ENCODE results near the gene SPRN.

The SPRN gene

GRCh38 chr10:133421336-133422222 is 2.8 kb downstream of the SPRN start:
- no peaks in the 10 kb centered on the region for H3K9me3 ChIP-seq (ENCODE audit: control extremely low read depth in 1 of 5, control insufficient read depth in 4 of 5, insufficient read depth in 2 of 5, low read depth in 1 of 5, low read length in 4 of 5)
- no peak for DNase-seq
- ChIA-PET CTCF (interaction anchor here (0.8 kb wide), 1 partner anchor 9 kb away, joined by 3 read pairs; no protein-coding TSS in a partner anchor), POLR2A (interaction anchor here (0.6 kb wide), 1 partner anchor 30 kb away, joined by 6 read pairs; no protein-coding TSS in a partner anchor)
- 92% methylated on average over 15 of the region's 17 CpGs for WGBS (ENCODE audit: insufficient coverage)
- H3K4me3 ChIP-seq (ENCODE audit: control insufficient read depth in 1 of 7, extremely low read depth in 1 of 7, insufficient read depth in 4 of 7, low read depth in 2 of 7, low read length in 6 of 7) = no peak overlapping the region
- H3K36me3 ChIP-seq (ENCODE audit: control insufficient read depth in 4 of 4, insufficient read depth in 4 of 4, low read length in 3 of 4) = peaks cover 0 to 34% (median 15%) of the 10 kb centered on the region in 4 experiments
- H3K27me3 ChIP-seq (replicated peaks in 2 of 5; ENCODE audit: control insufficient read depth in 4 of 5, insufficient read depth in 5 of 5, low read length in 4 of 5) = peaks cover 0 to 24% (median 9%) of the 10 kb centered on the region in 5 experiments
- no peak overlapping the region for H3K27ac ChIP-seq (ENCODE audit: insufficient read depth in 1 of 2, low read depth in 1 of 2, low read length in 2 of 2, poor library complexity in 1 of 2, severe bottlenecking in 2 of 2)
- peaks cover 0 to 8% (median 3%) of the 10 kb centered on the region in 4 experiments for H3K4me1 ChIP-seq (ENCODE audit: control extremely low read depth in 1 of 4, control insufficient read depth in 4 of 4, insufficient read depth in 4 of 4, low read length in 3 of 4)

- ChIA-PET POLR2A (no interaction called here), CTCF (no interaction called here)
- H3K4me1 ChIP-seq (ENCODE audit: control extremely low read depth in 1 of 4, control insufficient read depth in 4 of 4, insufficient read depth in 4 of 4, low read length in 3 of 4) = peaks cover 0 to 8% (median 3%) of the 10 kb centered on the region in 4 experiments
- H3K36me3 ChIP-seq (ENCODE audit: control insufficient read depth in 4 of 4, insufficient read depth in 4 of 4, low read length in 3 of 4) = peaks cover 0 to 36% (median 18%) of the 10 kb centered on the region in 4 experiments
- H3K9me3 ChIP-seq (ENCODE audit: control extremely low read depth in 1 of 5, control insufficient read depth in 4 of 5, insufficient read depth in 2 of 5, low read depth in 1 of 5, low read length in 4 of 5) = peaks cover 0 to 4% (median 2%) of the 10 kb centered on the region in 5 experiments
- 67% methylated on average over 3 of the region's 6 CpGs for WGBS (ENCODE audit: insufficient coverage)
- no peak overlapping the region for H3K4me3 ChIP-seq (ENCODE audit: control insufficient read depth in 1 of 7, extremely low read depth in 1 of 7, insufficient read depth in 4 of 7, low read depth in 2 of 7, low read length in 6 of 7)
- DNase-seq = no peak
- no peak overlapping the region for H3K27ac ChIP-seq (ENCODE audit: insufficient read depth in 1 of 2, low read depth in 1 of 2, low read length in 2 of 2, poor library complexity in 1 of 2, severe bottlenecking in 2 of 2)
- H3K27me3 ChIP-seq (replicated peaks in 2 of 5; ENCODE audit: control insufficient read depth in 4 of 5, insufficient read depth in 5 of 5, low read length in 4 of 5) = peaks cover 0 to 24% (median 9%) of the 10 kb centered on the region in 5 experiments
These were observed 3.8 kb downstream of the SPRN start for GRCh38 chr10:133420579-133420978.

GRCh38 chr10:133420028-133420427 is 4.4 kb downstream of the SPRN start:
- CTCF ChIA-PET = no interaction called here

GRCh38 chr10:133419211-133419950 is 5.0 kb downstream of the SPRN start:
- ChIA-PET CTCF (no interaction called here), POLR2A (interaction anchor here (0.6 kb wide), 1 partner anchor 1427 kb away, joined by 4 read pairs; no protein-coding TSS in a partner anchor)
- H3K9me3 ChIP-seq (ENCODE audit: control extremely low read depth in 1 of 5, control insufficient read depth in 4 of 5, insufficient read depth in 2 of 5, low read depth in 1 of 5, low read length in 4 of 5) = peaks cover 0 to 8% (median 4%) of the 10 kb centered on the region in 5 experiments
- peaks cover 0 to 8% (median 3%) of the 10 kb centered on the region in 4 experiments for H3K4me1 ChIP-seq (ENCODE audit: control extremely low read depth in 1 of 4, control insufficient read depth in 4 of 4, insufficient read depth in 4 of 4, low read length in 3 of 4)
- DNase-seq = no peak
- 94% methylated on average over 29 of the region's 34 CpGs for WGBS (ENCODE audit: insufficient coverage)
- H3K27ac ChIP-seq (ENCODE audit: insufficient read depth in 1 of 2, low read depth in 1 of 2, low read length in 2 of 2, poor library complexity in 1 of 2, severe bottlenecking in 2 of 2) = no peak overlapping the region
- H3K36me3 ChIP-seq (ENCODE audit: control insufficient read depth in 4 of 4, insufficient read depth in 4 of 4, low read length in 3 of 4) = peaks cover 0 to 42% (median 24%) of the 10 kb centered on the region in 4 experiments
- H3K27me3 ChIP-seq (replicated peaks in 2 of 5; ENCODE audit: control insufficient read depth in 4 of 5, insufficient read depth in 5 of 5, low read length in 4 of 5) = peaks cover 0 to 24% (median 9%) of the 10 kb centered on the region in 5 experiments
- no peak overlapping the region for H3K4me3 ChIP-seq (ENCODE audit: control insufficient read depth in 1 of 7, extremely low read depth in 1 of 7, insufficient read depth in 4 of 7, low read depth in 2 of 7, low read length in 6 of 7)

More at GRCh38 chr10:133420028-133420427, 4.4 kb downstream of the SPRN start:
- WGBS (ENCODE audit: insufficient coverage) = 97% methylated on average over 17 of the region's 17 CpGs
- DNase-seq = no peak
- H3K9me3 ChIP-seq (ENCODE audit: control extremely low read depth in 1 of 5, control insufficient read depth in 4 of 5, insufficient read depth in 2 of 5, low read depth in 1 of 5, low read length in 4 of 5) = peaks cover 0 to 8% (median 4%) of the 10 kb centered on the region in 5 experiments
- POLR2A ChIA-PET = interaction anchor here (0.6 kb wide), 1 partner anchor 1427 kb away, joined by 4 read pairs; no protein-coding TSS in a partner anchor
- H3K36me3 ChIP-seq (ENCODE audit: control insufficient read depth in 4 of 4, insufficient read depth in 4 of 4, low read length in 3 of 4) = peaks cover 0 to 42% (median 23%) of the 10 kb centered on the region in 4 experiments
- H3K4me1 ChIP-seq (ENCODE audit: control extremely low read depth in 1 of 4, control insufficient read depth in 4 of 4, insufficient read depth in 4 of 4, low read length in 3 of 4) = peaks cover 0 to 8% (median 3%) of the 10 kb centered on the region in 4 experiments
- H3K4me3 ChIP-seq (ENCODE audit: control insufficient read depth in 1 of 7, extremely low read depth in 1 of 7, insufficient read depth in 4 of 7, low read depth in 2 of 7, low read length in 6 of 7) = no peak overlapping the region
- no peak overlapping the region for H3K27ac ChIP-seq (ENCODE audit: insufficient read depth in 1 of 2, low read depth in 1 of 2, low read length in 2 of 2, poor library complexity in 1 of 2, severe bottlenecking in 2 of 2)
- H3K27me3 ChIP-seq (replicated peaks in 2 of 5; ENCODE audit: control insufficient read depth in 4 of 5, insufficient read depth in 5 of 5, low read length in 4 of 5) = peaks cover 0 to 24% (median 9%) of the 10 kb centered on the region in 5 experiments

GRCh38 chr10:133418289-133418993 is 6.0 kb downstream of the SPRN start:
- peaks cover 2 to 46% (median 26%) of the 10 kb centered on the region in 4 experiments for H3K36me3 ChIP-seq (ENCODE audit: control insufficient read depth in 4 of 4, insufficient read depth in 4 of 4, low read length in 3 of 4)
- 97% methylated on average over 12 of the region's 14 CpGs for WGBS (ENCODE audit: insufficient coverage)
- CTCF ChIA-PET = no interaction called here

GRCh38 chr10:133415752-133416151 is 8.7 kb downstream of the SPRN start:
- Histone ChIP-seq H3K4me1 (ENCODE audit: control extremely low read depth in 1 of 4, control insufficient read depth in 4 of 4, insufficient read depth in 4 of 4, low read length in 3 of 4) (no peaks in the 10 kb centered on the region), H3K4me3 (ENCODE audit: control insufficient read depth in 1 of 7, extremely low read depth in 1 of 7, insufficient read depth in 4 of 7, low read depth in 2 of 7, low read length in 6 of 7) (no peak overlapping the region), H3K27ac (ENCODE audit: insufficient read depth in 1 of 2, low read depth in 1 of 2, low read length in 2 of 2, poor library complexity in 1 of 2, severe bottlenecking in 2 of 2) (no peak overlapping the region), H3K9me3 (ENCODE audit: control extremely low read depth in 1 of 5, control insufficient read depth in 4 of 5, insufficient read depth in 2 of 5, low read depth in 1 of 5, low read length in 4 of 5) (peaks cover 7 to 35% (median 21%) of the 10 kb centered on the region in 5 experiments), H3K36me3 (ENCODE audit: control insufficient read depth in 4 of 4, insufficient read depth in 4 of 4, low read length in 3 of 4) (peaks cover 15 to 66% (median 46%) of the 10 kb centered on the region in 4 experiments), H3K27me3 (replicated peaks in 2 of 5; ENCODE audit: control insufficient read depth in 4 of 5, insufficient read depth in 5 of 5, low read length in 4 of 5) (no peaks in the 10 kb centered on the region)
- CTCF ChIA-PET = no interaction called here
- POLR2A ChIA-PET = interaction anchor here (0.7 kb wide), 1 partner anchor 23 kb away, joined by 3 read pairs; no protein-coding TSS in a partner anchor
- DNase-seq = no peak
- 98% methylated on average over 23 of the region's 25 CpGs for WGBS (ENCODE audit: insufficient coverage)

More at GRCh38 chr10:133418289-133418993, 6.0 kb downstream of the SPRN start:
- no peak overlapping the region for H3K4me3 ChIP-seq (ENCODE audit: control insufficient read depth in 1 of 7, extremely low read depth in 1 of 7, insufficient read depth in 4 of 7, low read depth in 2 of 7, low read length in 6 of 7)
- POLR2A ChIA-PET = no interaction called here
- peaks cover 0 to 21% (median 9%) of the 10 kb centered on the region in 5 experiments for H3K27me3 ChIP-seq (replicated peaks in 2 of 5; ENCODE audit: control insufficient read depth in 4 of 5, insufficient read depth in 5 of 5, low read length in 4 of 5)
- peaks cover 0 to 6% (median 2%) of the 10 kb centered on the region in 4 experiments for H3K4me1 ChIP-seq (ENCODE audit: control extremely low read depth in 1 of 4, control insufficient read depth in 4 of 4, insufficient read depth in 4 of 4, low read length in 3 of 4)
- no peak for DNase-seq
- peaks cover 0 to 9% (median 4%) of the 10 kb centered on the region in 5 experiments for H3K9me3 ChIP-seq (ENCODE audit: control extremely low read depth in 1 of 5, control insufficient read depth in 4 of 5, insufficient read depth in 2 of 5, low read depth in 1 of 5, low read length in 4 of 5)
- H3K27ac ChIP-seq (ENCODE audit: insufficient read depth in 1 of 2, low read depth in 1 of 2, low read length in 2 of 2, poor library complexity in 1 of 2, severe bottlenecking in 2 of 2) = no peak overlapping the region

All from common myeloid progenitor, CD34-positive (primary cell).